Mucosa of gallbladder (tissue), 1 donor: ENCODE measurements around the gene ADAMTS1. TPM values are rescaled to one million over a fixed set of nuclear protein-coding genes. Genes with fewer than 3 reads are reported as not detected.
A peak's percentile ranks its signal among the peaks of the same experiment; 100 is the strongest.

Experiments used
- DNase-seq: peaks from one replicate; pipeline ENCODE4 v3.0.0-alpha.2; 2020; ENCODE audit warnings: low spot score
- total RNA-seq: library from RNA; stranded (reverse); gene quantifications from one replicate; pipeline ENCODE4 v1.2.1, GENCODE V29; 2021
- donor health status: DM: no; HTN: no; CAD: no.

The ADAMTS1 gene
- total RNA-seq, 1 donor from 2014 or later: 74.7 TPM

GRCh38 chr21:26813426-26813998, 31.7 kb downstream of the ADAMTS1 start:
- no peak for DNase-seq

DNA sequence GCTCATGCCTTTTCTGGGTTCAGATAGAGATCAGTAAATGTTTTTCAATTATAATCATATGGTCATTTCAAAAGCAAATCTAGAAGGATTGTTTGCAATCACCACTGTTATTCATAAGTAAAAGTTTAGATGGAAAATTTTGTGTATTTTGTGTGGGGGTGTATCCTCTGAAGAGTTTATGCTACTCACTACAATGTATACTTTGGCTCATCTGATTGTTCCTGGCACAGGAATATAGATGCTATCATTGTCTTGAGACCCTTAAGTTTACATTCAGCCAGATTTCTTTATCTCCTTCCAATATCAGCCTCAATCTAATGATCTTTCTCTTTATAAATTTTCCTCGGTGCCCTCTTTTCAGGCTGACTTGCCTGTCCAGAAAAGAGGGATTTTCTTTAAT, 33.0 kb downstream of the ADAMTS1 start:
- DNase-seq: no peak

DNA sequence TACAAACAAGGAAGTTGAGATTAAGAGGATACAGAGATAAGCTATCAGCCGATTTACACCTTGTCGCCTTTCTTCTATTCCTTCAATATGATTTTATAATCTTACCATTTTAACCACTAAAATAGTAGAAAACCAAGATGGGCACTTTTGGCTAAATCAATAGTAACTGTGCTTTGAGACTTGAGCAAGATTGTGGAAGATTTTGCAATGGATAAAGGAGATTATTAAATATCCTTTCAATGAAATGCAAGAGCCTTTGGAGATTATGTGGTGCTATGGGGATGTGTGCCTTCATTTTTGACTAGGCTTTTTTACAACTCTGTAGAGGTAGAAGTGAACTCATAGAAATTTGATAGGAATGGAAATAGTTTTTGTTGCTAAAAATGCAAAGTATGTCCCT, 33.7 kb downstream of the ADAMTS1 start:
- no peak for DNase-seq

DNA sequence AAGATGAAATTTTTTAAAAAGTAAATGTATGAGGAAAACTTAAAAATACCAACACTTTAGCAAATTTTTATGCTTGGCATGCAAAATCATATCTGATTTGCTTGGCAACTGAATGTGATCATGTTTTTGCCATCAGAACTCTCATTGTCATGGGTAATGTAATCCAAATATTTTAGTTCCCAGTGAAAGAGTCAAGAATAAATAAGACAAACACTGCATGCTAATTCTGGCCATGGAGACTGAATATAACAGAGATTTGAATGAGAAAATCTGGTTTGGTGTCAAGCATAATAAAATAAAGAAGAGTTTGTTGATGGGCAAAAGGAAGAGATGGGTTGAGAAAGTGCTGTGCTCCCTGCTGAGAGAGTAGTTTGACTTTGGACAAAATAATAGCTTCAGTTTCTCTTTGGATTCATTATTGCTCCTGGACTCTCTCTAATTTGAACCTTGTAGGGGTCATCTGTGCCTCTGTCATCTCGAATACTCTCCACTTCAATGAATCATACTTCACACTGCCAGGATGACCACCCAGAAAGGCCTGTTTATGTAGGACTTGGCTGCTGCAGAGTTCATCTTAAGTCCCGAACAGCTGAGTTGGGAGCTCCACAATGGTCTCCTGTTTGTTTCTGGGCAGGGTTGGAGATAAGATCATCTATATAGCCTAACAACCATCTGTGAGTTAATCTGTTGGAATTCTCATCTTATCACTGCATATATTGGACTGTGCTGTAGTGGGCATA, 34.4 kb downstream of the ADAMTS1 start:
- DNase-seq: no peak

DNA sequence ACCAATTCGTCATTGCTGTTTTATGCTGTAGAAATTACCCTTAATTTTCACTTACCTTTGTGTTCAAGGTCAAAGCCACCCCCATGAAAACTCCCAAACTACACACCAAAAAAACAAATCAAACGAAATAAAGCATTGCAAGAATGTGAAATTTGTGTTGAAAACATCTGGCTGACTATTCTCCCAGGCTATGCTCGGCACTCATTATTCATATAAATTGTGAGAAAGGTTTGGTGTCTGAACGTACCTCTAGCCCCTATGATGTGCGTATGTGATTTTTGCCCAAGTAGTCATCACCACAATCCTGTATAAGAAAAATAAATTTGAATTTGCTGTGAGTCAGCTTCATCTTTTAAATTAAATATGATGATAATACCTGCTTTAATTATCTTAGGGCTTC, 34.9 kb downstream of the ADAMTS1 start:
- DNase-seq: no peak

- DNase-seq: no peak
Measured at GRCh38 chr21:26809745-26810144, 35.5 kb downstream of the ADAMTS1 start.

GRCh38 chr21:26806801-26807295, 38.4 kb downstream of the ADAMTS1 start:
- no peak for DNase-seq

- DNase-seq: no peak
Measured at GRCh38 chr21:26804895-26805609, 40.2 kb downstream of the ADAMTS1 start.

DNA sequence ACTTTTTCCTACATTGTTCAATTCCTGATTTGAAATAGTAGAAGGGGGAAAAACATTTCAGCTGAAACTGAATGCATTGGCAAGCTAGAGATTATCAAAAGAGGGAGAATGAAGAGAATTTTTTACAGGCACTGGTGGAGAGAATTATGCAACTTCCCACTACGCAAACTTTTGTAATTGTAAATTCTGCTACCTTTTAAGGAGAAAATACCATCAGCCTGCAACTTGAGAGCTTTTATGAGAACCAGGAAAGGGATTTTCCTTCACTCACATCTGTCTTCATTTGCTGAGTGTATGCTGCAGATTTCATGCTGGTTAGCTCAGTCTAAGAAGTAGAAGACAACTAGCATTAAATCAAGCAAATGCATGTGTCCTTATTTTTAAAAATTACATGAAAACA, 43.7 kb downstream of the ADAMTS1 start:
- DNase-seq: no peak

DNA sequence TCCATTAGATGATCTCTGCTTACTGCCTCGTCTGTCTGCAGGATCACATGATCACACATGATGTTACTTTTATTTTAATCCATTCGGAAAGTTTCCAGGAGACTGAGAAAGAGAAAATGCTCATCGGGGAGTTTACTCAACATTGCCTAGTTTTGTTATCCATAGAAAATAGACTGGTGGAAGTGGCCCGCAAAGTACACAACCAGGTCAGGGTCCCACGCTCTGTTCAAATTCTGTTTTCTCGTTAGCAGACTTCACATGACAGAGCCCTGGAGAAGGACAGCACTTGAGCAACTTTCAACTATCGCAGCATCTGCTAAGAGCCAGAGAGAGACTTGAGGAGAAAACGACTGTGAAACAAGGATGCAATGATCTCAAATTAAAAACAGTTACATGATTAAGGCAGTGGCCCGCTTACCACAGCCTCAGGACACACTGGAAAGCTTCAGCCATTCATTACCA, 44.2 kb downstream of the ADAMTS1 start:
- peak; percentile 37 for DNase-seq

GRCh38 chr21:26800455-26800854, 44.8 kb downstream of the ADAMTS1 start:
- no peak for DNase-seq

DNA sequence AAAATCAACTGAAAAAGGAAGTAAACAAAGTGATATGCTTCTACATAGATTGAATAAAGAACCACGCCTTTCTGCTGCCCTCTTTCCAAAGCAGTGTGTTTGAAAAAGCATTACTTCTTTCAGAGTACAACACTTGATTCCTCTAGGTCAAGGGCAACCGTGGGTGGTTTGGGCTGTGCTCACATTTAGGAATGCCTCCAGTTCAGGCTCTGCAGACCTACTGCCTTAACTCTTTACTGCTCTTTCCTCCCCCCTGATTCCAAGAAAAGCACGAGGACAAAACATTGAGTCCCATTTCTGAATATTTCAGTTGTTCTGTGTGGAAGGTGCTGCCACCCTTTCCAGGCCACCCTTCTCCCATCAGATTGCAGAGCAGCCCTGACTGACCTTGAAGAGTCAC, 45.2 kb downstream of the ADAMTS1 start:
- peak; percentile 20 for DNase-seq

- DNase-seq: no peak
Measured at GRCh38 chr21:26798856-26799751, 46.1 kb downstream of the ADAMTS1 start.

DNA sequence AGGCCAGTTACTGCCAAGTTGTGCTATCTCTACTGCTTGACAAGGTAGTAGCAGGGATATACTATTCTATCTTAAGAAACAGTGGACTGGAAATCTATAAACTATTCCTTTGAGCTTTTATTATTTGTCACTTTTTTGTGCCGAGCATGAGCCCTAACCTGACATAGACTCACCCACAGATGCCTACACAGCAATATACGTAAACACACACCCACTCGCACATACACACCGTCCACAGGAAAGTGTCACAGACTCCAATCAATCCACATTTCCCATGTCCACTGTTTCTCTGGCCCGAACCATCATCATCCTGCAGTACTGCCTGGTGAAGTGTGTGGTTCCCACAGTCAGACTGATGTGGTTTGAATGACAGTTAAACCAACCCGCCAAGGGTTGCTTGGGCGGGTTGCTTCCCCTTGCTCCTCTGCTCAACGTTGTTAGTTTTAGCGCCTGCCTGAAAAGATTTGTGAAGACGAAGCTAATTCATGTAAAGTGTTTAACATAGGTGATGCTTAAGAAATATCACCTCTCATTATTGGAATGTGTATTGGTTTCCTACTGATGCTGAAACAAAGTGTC, 47.2 kb downstream of the ADAMTS1 start:
- no peak for DNase-seq

- DNase-seq: peak; percentile 86
Measured at GRCh38 chr21:26795866-26796329, 49.3 kb downstream of the ADAMTS1 start.

- DNase-seq: no peak
Measured at GRCh38 chr21:26795412-26795805, 49.8 kb downstream of the ADAMTS1 start.

GRCh38 chr21:26794597-26795411, 50.4 kb downstream of the ADAMTS1 start:
- no peak for DNase-seq

DNA sequence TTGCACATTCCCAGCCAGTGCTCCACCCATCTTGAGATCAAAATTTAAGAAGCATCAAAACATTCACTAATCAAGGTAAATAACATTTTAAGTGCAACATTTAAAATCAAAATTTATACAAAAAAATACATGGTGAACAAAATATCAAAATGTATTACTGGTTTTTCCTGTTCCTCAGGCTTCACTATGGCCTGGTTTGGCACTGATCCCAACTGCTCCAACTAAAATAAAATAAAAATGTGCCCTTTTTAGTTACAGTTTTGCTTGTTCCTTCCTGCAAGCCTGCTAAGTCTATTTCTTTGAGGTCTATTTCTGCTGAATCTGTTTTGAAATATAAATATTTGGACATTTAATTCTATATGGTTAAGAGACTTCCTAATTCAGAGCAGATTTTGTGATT, 54.9 kb downstream of the ADAMTS1 start:
- DNase-seq: no peak

GRCh38 chr21:26788790-26789189, 56.4 kb downstream of the ADAMTS1 start:
- DNase-seq: peak; percentile 63
